ENCODE data around the gene TSHZ2.

Gene TSHZ2

GRCh38 chr20:53210931-53211330, 238.8 kb downstream of the TSHZ2 start:
- DNase-seq = no peak

GRCh38 chr20:53212018-53212417, 239.9 kb downstream of the TSHZ2 start:
- no peak for DNase-seq

GRCh38 chr20:53214392-53214791, 242.2 kb downstream of the TSHZ2 start:
- no peak for DNase-seq

GRCh38 chr20:53215166-53215565, 243.0 kb downstream of the TSHZ2 start:
- DNase-seq = peak in 1 of 5 experiments; percentile 72

- DNase-seq = no peak
These were observed 244.3 kb downstream of the TSHZ2 start for GRCh38 chr20:53216478-53216855.

GRCh38 chr20:53216856-53217576, 244.9 kb downstream of the TSHZ2 start:
- peak; percentile 29 to 73 (median 71) for DNase-seq

- DNase-seq = no peak
These were observed 248.5 kb downstream of the TSHZ2 start for GRCh38 chr20:53220482-53221307.

GRCh38 chr20:53221731-53222130, 249.6 kb downstream of the TSHZ2 start:
- DNase-seq = no peak

GRCh38 chr20:53222416-53222815, 250.3 kb downstream of the TSHZ2 start:
- no peak for DNase-seq

GRCh38 chr20:53222932-53223331, 250.8 kb downstream of the TSHZ2 start:
- no peak for DNase-seq

- no peak for DNase-seq
These were observed 251.5 kb downstream of the TSHZ2 start for GRCh38 chr20:53223626-53224172.

- DNase-seq = no peak
These were observed 252.7 kb downstream of the TSHZ2 start for GRCh38 chr20:53224851-53225250.

GRCh38 chr20:53226826-53227225, 254.7 kb downstream of the TSHZ2 start:
- no peak for DNase-seq

- DNase-seq = no peak
These were observed 255.4 kb downstream of the TSHZ2 start for GRCh38 chr20:53227523-53227922.

- DNase-seq = no peak
These were observed 258.9 kb downstream of the TSHZ2 start for GRCh38 chr20:53231061-53231460.

GRCh38 chr20:53237461-53237860, 265.3 kb downstream of the TSHZ2 start:
- DNase-seq = no peak

GRCh38 chr20:53238121-53238660, 266.0 kb downstream of the TSHZ2 start:
- DNase-seq = no peak

- DNase-seq = no peak
These were observed 271.0 kb downstream of the TSHZ2 start for GRCh38 chr20:53243152-53243551.

GRCh38 chr20:53244711-53245110, 272.6 kb downstream of the TSHZ2 start:
- DNase-seq = no peak

GRCh38 chr20:53245574-53245973, 273.4 kb downstream of the TSHZ2 start:
- DNase-seq = no peak

- peak in 1 of 5 experiments; percentile 85 for DNase-seq
These were observed 275.4 kb downstream of the TSHZ2 start for GRCh38 chr20:53247468-53248103.

- DNase-seq = no peak
These were observed 278.3 kb downstream of the TSHZ2 start for GRCh38 chr20:53250456-53250855.

GRCh38 chr20:53252002-53252401, 279.8 kb downstream of the TSHZ2 start:
- DNase-seq = no peak

Data from T-helper 2 cell (primary cell).